HEK293 (cell line): Measurements from ENCODE around the gene TNFRSF21.

ENCODE experiments used
- EGR2 ChIP-seq: fragments of 450-650 bp; formaldehyde crosslinking; IDR thresholded peaks from 2 replicates; pipeline ENCODE4 v1.5.1; 2016; ENCODE audit warnings: low read depth, missing biosample characterization, missing genetic modification characterization
- GLI2 ChIP-seq: fragments of 450-650 bp; formaldehyde crosslinking; IDR thresholded peaks from 2 replicates; pipeline ENCODE4; 2017; ENCODE audit warnings: missing biosample characterization, missing genetic modification characterization, low read depth, borderline replicate concordance
- GLIS2 ChIP-seq: fragments of 450-650 bp; formaldehyde crosslinking; IDR thresholded peaks from 2 replicates; pipeline ENCODE4 v1.5.1; 2016; ENCODE audit warnings: missing biosample characterization, missing genetic modification characterization
- IKZF3 ChIP-seq: fragments of 450-650 bp; IDR thresholded peaks from 2 replicates; pipeline ENCODE4 v1.5.0; 2018; ENCODE audit warnings: missing biosample characterization, mild to moderate bottlenecking, missing genetic modification characterization, moderate library complexity
- INSM2 ChIP-seq: fragments of 450-650 bp; formaldehyde crosslinking; IDR thresholded peaks from 2 replicates; pipeline ENCODE4 v1.5.1; 2016; ENCODE audit warnings: missing biosample characterization, missing genetic modification characterization
- KLF1 ChIP-seq: fragments of 450-650 bp; formaldehyde crosslinking; IDR thresholded peaks from 2 replicates; pipeline ENCODE4 v1.5.1; 2016; ENCODE audit warnings: missing biosample characterization, missing genetic modification characterization
- KLF10 ChIP-seq: fragments of 450-650 bp; IDR thresholded peaks from 2 replicates; pipeline ENCODE4 v1.5.1; 2018; ENCODE audit warnings: missing biosample characterization, mild to moderate bottlenecking, missing genetic modification characterization
- KLF17 ChIP-seq: fragments of 450-650 bp; formaldehyde crosslinking; IDR thresholded peaks from 2 replicates; pipeline ENCODE4 v1.5.1; 2016; ENCODE audit warnings: missing biosample characterization, missing genetic modification characterization
- KLF9 ChIP-seq: fragments of 450-650 bp; formaldehyde crosslinking; IDR thresholded peaks from 2 replicates; pipeline ENCODE4 v1.5.1; 2016; ENCODE audit warnings: missing biosample characterization, missing genetic modification characterization, low read depth
- OSR2 ChIP-seq: fragments of 450-650 bp; formaldehyde crosslinking; IDR thresholded peaks from 2 replicates; pipeline ENCODE4 v1.5.1; 2016; ENCODE audit warnings: missing biosample characterization, missing genetic modification characterization
- PRDM1 ChIP-seq: fragments of 450-650 bp; formaldehyde crosslinking; IDR thresholded peaks from 2 replicates; pipeline ENCODE4; 2016; ENCODE audit warnings: missing biosample characterization, missing genetic modification characterization
- PRDM6 ChIP-seq: fragments of 450-650 bp; formaldehyde crosslinking; IDR thresholded peaks from 2 replicates; pipeline ENCODE4 v1.5.1; 2017; ENCODE audit warnings: missing biosample characterization, missing genetic modification characterization
- TCF7L2 ChIP-seq: IDR thresholded peaks from 2 replicates; pipeline ENCODE4 v1.6.1; 2011; ENCODE audit warnings: low read depth, mild to moderate bottlenecking, inconsistent platforms, low read length, moderate library complexity, borderline replicate concordance
- ZBTB20 ChIP-seq: fragments of 450-650 bp; formaldehyde crosslinking; IDR thresholded peaks from 2 replicates; pipeline ENCODE4 v1.5.1; 2016; ENCODE audit warnings: missing biosample characterization, missing genetic modification characterization
- ZFHX2 ChIP-seq: fragments of 450-650 bp; formaldehyde crosslinking; conservative IDR thresholded peaks from 2 replicates; pipeline ENCODE4 v1.5.1; 2016; ENCODE audit warnings: missing biosample characterization, missing genetic modification characterization
- ZNF10 ChIP-seq: fragments of 450-650 bp; formaldehyde crosslinking; IDR thresholded peaks from 2 replicates; pipeline ENCODE4 v1.5.1; 2017; ENCODE audit warnings: missing biosample characterization, missing genetic modification characterization
- ZNF132 ChIP-seq: fragments of 450-650 bp; formaldehyde crosslinking; IDR thresholded peaks from 2 replicates; pipeline ENCODE4 v1.5.1; 2017; ENCODE audit warnings: missing biosample characterization, missing genetic modification characterization, borderline replicate concordance
- ZNF146 ChIP-seq: fragments of 450-650 bp; formaldehyde crosslinking; IDR thresholded peaks from 2 replicates; pipeline ENCODE4 v1.5.1; 2016; ENCODE audit warnings: missing biosample characterization, missing genetic modification characterization
- ZNF2 ChIP-seq: fragments of 450-650 bp; formaldehyde crosslinking; IDR thresholded peaks from 2 replicates; pipeline ENCODE4 v1.5.1; 2016; ENCODE audit warnings: missing biosample characterization, missing genetic modification characterization
- ZNF24 ChIP-seq: fragments of 450-650 bp; formaldehyde crosslinking; IDR thresholded peaks from 2 replicates; pipeline ENCODE4 v1.5.1; 2016; ENCODE audit warnings: missing biosample characterization, missing genetic modification characterization
- ZNF391 ChIP-seq: fragments of 450-650 bp; formaldehyde crosslinking; IDR thresholded peaks from 2 replicates; pipeline ENCODE4 v1.5.1; 2016; ENCODE audit warnings: low read depth, missing biosample characterization, missing genetic modification characterization, borderline replicate concordance
- ZNF394 ChIP-seq: fragments of 450-650 bp; formaldehyde crosslinking; IDR thresholded peaks from 2 replicates; pipeline ENCODE4 v1.5.1; 2016; ENCODE audit warnings: missing biosample characterization, missing genetic modification characterization, mild to moderate bottlenecking, moderate library complexity, borderline replicate concordance
- ZNF501 ChIP-seq: fragments of 450-650 bp; formaldehyde crosslinking; IDR thresholded peaks from 2 replicates; pipeline ENCODE4 v1.5.1; 2016; ENCODE audit warnings: missing biosample characterization, missing genetic modification characterization
- ZNF544 ChIP-seq: fragments of 450-650 bp; formaldehyde crosslinking; IDR thresholded peaks from 2 replicates; pipeline ENCODE4 v1.5.0; 2017; ENCODE audit warnings: missing biosample characterization, missing genetic modification characterization
- ZNF610 ChIP-seq: fragments of 450-650 bp; formaldehyde crosslinking; IDR thresholded peaks from 2 replicates; pipeline ENCODE4 v1.5.1; 2016; ENCODE audit warnings: missing biosample characterization, missing genetic modification characterization, borderline replicate concordance
- ZNF623 ChIP-seq: fragments of 450-650 bp; formaldehyde crosslinking; IDR thresholded peaks from 2 replicates; pipeline ENCODE4 v1.5.1; 2016; ENCODE audit warnings: missing biosample characterization, missing genetic modification characterization
- ZNF629 ChIP-seq: fragments of 450-650 bp; formaldehyde crosslinking; IDR thresholded peaks from 2 replicates; pipeline ENCODE4 v1.5.1; 2017; ENCODE audit warnings: missing biosample characterization, missing genetic modification characterization
- ZNF654 ChIP-seq: fragments of 450-650 bp; formaldehyde crosslinking; IDR thresholded peaks from 2 replicates; pipeline ENCODE4 v1.5.1; 2016; ENCODE audit warnings: low read depth, missing biosample characterization, missing genetic modification characterization
- ZNF692 ChIP-seq: fragments of 450-650 bp; formaldehyde crosslinking; IDR thresholded peaks from 2 replicates; pipeline ENCODE4 v1.5.1; 2016; ENCODE audit warnings: missing biosample characterization, missing genetic modification characterization
- ZNF704 ChIP-seq: fragments of 450-650 bp; formaldehyde crosslinking; IDR thresholded peaks from 2 replicates; pipeline ENCODE4 v1.5.1; 2016; ENCODE audit warnings: missing biosample characterization, missing genetic modification characterization
- ZSCAN18 ChIP-seq: fragments of 450-650 bp; formaldehyde crosslinking; IDR thresholded peaks from 2 replicates; pipeline ENCODE4 v1.5.1; 2016; ENCODE audit warnings: missing biosample characterization, missing genetic modification characterization
- ZXDB ChIP-seq: fragments of 450-650 bp; formaldehyde crosslinking; IDR thresholded peaks from 2 replicates; pipeline ENCODE4 v1.5.1; 2016; ENCODE audit warnings: missing biosample characterization, missing genetic modification characterization

TNFRSF21 gene

GRCh38 chr6:47309291-47310130, at the start of gene TNFRSF21 (continued):
- TF ChIP-seq ZNF2 (tag by site-specific recombination) (peak; percentile 91), ZSCAN18 (tag by site-specific recombination) (no peak), ZXDB (tag by site-specific recombination) (peak; percentile 86), ZNF394 (peak; percentile 86; the same call in 1 of the 2 replicates), PRDM6 (tag by site-specific recombination) (no peak), KLF9 (peak; percentile 90), GLI2 (no peak), ZNF501 (tag by site-specific recombination) (peak; percentile 87), ZFHX2 (tag by site-specific recombination) (peak; percentile 58; the same call in 1 of the 2 replicates), ZNF146 (tag by site-specific recombination) (no peak), GLIS2 (tag by site-specific recombination) (peak; percentile 71), ZNF544 (tag by site-specific recombination) (no peak), ZNF704 (tag by site-specific recombination) (no peak), ZNF391 (peak; percentile 47; the same call in 1 of the 2 replicates), PRDM1 (tag by site-specific recombination) (peak; percentile 89), TCF7L2 (no peak), ZNF623 (tag by site-specific recombination) (no peak), ZNF610 (tag by site-specific recombination) (0 out of 2 replicates have a peak, but pooled peaks have one; percentile 25), INSM2 (tag by site-specific recombination) (no peak), KLF17 (peak; percentile 90), OSR2 (tag by site-specific recombination) (0 out of 2 replicates have a peak, but pooled peaks have one; percentile 6), ZNF10 (tag by site-specific recombination) (peak; percentile 80), KLF10 (tag by site-specific recombination) (peak; percentile 86), IKZF3 (peak; percentile 57), ZNF132 (tag by site-specific recombination) (no peak), EGR2 (peak; percentile 57; the same call in 1 of the 2 replicates), ZNF692 (tag by site-specific recombination) (peak; percentile 84), ZNF24 (tag by site-specific recombination) (peak; percentile 49; the same call in 1 of the 2 replicates), ZNF654 (peak; percentile 78), KLF1 (tag by site-specific recombination) (peak; percentile 57), ZBTB20 (peak; percentile 72; the same call in 1 of the 2 replicates), ZNF629 (tag by site-specific recombination) (peak; percentile 93)
